Lung (tissue), 12 donors: ENCODE data around the gene DUSP10. TPM values are rescaled to one million over a fixed set of nuclear protein-coding genes. Genes with fewer than 3 reads are reported as not detected.

ENCODE experiments used
- ATAC-seq: fragments of 200-7000 bp; cut with Tn5 transposase; one replicate; pipeline ENCODE4 v1.9.1; 2020; ENCODE audit warnings: moderate number of reproducible peaks; ENCODE audit not compliant: insufficient read depth, low FRiP score
- DNase-seq, 3 donors: peaks; one replicate each; pipeline ENCODE4 v3.0.0-alpha.2; 2013 to 2017
- H3K27ac ChIP-seq, 2 donors: one replicate each; pipeline ENCODE4 v1.5.1; 2013; ENCODE audit warnings: mild to moderate bottlenecking in 2 of 2, moderate library complexity in 2 of 2, control low read depth in 1 of 2, inconsistent platforms in 1 of 2, low read depth in 1 of 2, low read length in 1 of 2
- H3K27me3 ChIP-seq, 3 donors: one replicate each; pipeline ENCODE4 v1.5.1; 2013; ENCODE audit warnings: low read length in 2 of 3; ENCODE audit not compliant: control insufficient read depth in 3 of 3, insufficient read depth in 3 of 3
- H3K36me3 ChIP-seq, 4 donors: one replicate each; pipeline ENCODE4 v1.5.1; 2013; ENCODE audit warnings: low read length in 4 of 4, mild to moderate bottlenecking in 1 of 4, moderate library complexity in 1 of 4; ENCODE audit not compliant: control insufficient read depth in 4 of 4, insufficient read depth in 4 of 4
- H3K4me1 ChIP-seq, 5 donors: one replicate each; pipeline ENCODE4 v1.5.1; 2013; ENCODE audit warnings: low read length in 5 of 5, mild to moderate bottlenecking in 2 of 5, moderate library complexity in 1 of 5; ENCODE audit not compliant: control insufficient read depth in 5 of 5, insufficient read depth in 5 of 5
- H3K4me3 ChIP-seq: one replicate; pipeline ENCODE4 v1.5.1; 2013; ENCODE audit warnings: mild to moderate bottlenecking, control low read depth, moderate library complexity
- H3K9ac ChIP-seq, 2 donors: one replicate each; pipeline ENCODE4 v1.5.1; 2013; ENCODE audit warnings: low read length in 2 of 2, control low read depth in 1 of 2; ENCODE audit not compliant: insufficient read depth in 1 of 2
- H3K9me3 ChIP-seq, 4 donors: one replicate each; pipeline ENCODE4 v1.5.1; 2013; ENCODE audit warnings: low read length in 3 of 4, mild to moderate bottlenecking in 1 of 4, moderate library complexity in 1 of 4; ENCODE audit not compliant: control insufficient read depth in 4 of 4, insufficient read depth in 3 of 4
- WGBS, 2 donors: extraction: QIAGEN DNeasy Blood & Tissue Kit; methylation state at CpG; one replicate each; pipeline ENCODE4 v1.1.7; 2013; 5-methylcytosine and 5-hydroxymethylcytosine counted together
- polyA plus RNA-seq, 2 donors: library from polyadenylated mRNA; stranded (reverse); fragments of 200-250 nt; gene quantifications; one replicate each; pipeline ENCODE4 v1.2.1, GENCODE V29; 2013
- total RNA-seq, 2 donors: library from RNA; depleted of rRNA in 1 of 2; stranded (reverse); fragments of >200 nt in 1 of 2; gene quantifications; one replicate each; pipeline ENCODE4 v1.2.1, GENCODE V29; 2014 to 2021
- TF ChIP-seq, protein P1 (sequence below): IDR thresholded peaks from 2 replicates; pipeline ENCODE4 v1.5.1; 2012; ENCODE audit warnings: mild to moderate bottlenecking; ENCODE audit errors: control extremely low read depth, extremely low read depth
- donor health status: control.
- donor health status: control.
- donor health status: Bipolar disorder and iron deficiency.
- donor health status: healthy.
- donor health status: DM: yes; HTN: yes; CAD: no.

The DUSP10 gene
- total and polyA plus RNA-seq, 4 donors = 5.3 to 17.2 (median 11.5) TPM

DNA sequence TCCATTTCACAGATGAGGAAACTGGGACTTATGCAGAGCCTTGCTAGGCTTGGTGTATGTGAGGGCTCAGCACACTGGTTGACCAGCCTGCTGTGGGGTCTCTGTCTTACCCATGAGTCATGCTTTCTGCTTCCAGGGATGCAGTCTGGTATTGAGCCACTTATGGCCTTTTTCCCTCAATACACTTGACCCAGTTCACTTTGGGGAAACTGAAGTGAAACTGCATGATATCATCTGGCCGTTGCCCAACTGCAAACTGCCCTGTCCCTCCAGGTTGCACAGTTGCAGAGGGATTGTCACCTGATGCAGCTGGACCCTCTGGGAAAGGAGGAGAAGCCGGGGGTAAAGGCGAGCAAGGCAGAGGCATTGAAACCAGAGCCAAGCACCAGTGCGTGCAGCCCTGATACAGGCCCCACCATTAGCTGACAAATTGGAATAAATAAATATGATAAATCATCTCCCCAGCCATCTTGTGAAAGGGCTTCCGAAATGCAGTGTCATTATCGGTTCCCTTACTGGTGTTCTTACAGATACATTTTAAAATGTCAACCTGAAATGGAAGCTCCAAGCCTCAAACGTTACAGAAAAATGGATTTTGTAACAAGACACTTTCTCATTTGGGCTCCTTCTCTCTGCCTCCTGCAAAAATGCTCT, 39.3 kb upstream of the DUSP10 start:
- Histone ChIP-seq H3K4me3 (no peak overlapping the region), H3K27ac (no peak overlapping the region), H3K9ac (no peak overlapping the region), H3K36me3 (no peaks in the 10 kb centered on the region), H3K27me3 (no peaks in the 10 kb centered on the region), H3K9me3 (no peaks in the 10 kb centered on the region), H3K4me1 (peaks cover 0 to 4% (median 0%) of the 10 kb centered on the region in 5 donors)
- 64 to 74% methylated on average over 7 of the region's 7 CpGs for WGBS, 2 donors
- ATAC-seq (peak; percentile 29), DNase-seq (no peak)
- TF ChIP-seq, protein P1, sequence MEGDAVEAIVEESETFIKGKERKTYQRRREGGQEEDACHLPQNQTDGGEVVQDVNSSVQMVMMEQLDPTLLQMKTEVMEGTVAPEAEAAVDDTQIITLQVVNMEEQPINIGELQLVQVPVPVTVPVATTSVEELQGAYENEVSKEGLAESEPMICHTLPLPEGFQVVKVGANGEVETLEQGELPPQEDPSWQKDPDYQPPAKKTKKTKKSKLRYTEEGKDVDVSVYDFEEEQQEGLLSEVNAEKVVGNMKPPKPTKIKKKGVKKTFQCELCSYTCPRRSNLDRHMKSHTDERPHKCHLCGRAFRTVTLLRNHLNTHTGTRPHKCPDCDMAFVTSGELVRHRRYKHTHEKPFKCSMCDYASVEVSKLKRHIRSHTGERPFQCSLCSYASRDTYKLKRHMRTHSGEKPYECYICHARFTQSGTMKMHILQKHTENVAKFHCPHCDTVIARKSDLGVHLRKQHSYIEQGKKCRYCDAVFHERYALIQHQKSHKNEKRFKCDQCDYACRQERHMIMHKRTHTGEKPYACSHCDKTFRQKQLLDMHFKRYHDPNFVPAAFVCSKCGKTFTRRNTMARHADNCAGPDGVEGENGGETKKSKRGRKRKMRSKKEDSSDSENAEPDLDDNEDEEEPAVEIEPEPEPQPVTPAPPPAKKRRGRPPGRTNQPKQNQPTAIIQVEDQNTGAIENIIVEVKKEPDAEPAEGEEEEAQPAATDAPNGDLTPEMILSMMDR = no peak

DNA sequence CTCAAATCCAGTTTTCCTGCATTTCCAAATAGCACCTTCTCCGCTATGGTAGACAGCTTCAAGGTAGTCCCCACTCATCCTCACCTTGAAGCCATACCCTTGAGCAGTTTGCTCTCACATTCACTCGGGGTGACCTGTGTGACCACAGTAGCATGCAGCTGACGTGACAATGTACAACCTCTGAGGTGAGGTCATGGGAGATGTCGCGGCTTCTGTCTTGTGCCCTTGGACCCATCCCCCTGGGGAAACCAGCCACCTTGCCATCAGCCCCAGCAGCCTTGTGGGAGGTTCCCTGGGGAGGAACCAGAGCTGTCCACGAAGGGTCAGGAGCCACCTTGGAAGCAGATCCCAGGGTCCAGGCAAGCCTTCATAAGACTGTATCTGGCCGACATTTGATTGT, 38.3 kb upstream of the DUSP10 start:
- Histone ChIP-seq H3K4me1 (peaks cover 0 to 4% (median 0%) of the 10 kb centered on the region in 5 donors), H3K9me3 (no peaks in the 10 kb centered on the region), H3K27ac (no peak overlapping the region), H3K9ac (no peak overlapping the region), H3K36me3 (no peaks in the 10 kb centered on the region), H3K4me3 (no peak overlapping the region), H3K27me3 (no peaks in the 10 kb centered on the region)
- TF ChIP-seq, protein P1 = no peak
- no peak for ATAC-seq
- DNase-seq = no peak
- 81 to 96% methylated on average over 7 of the region's 7 CpGs for WGBS, 2 donors

DNA sequence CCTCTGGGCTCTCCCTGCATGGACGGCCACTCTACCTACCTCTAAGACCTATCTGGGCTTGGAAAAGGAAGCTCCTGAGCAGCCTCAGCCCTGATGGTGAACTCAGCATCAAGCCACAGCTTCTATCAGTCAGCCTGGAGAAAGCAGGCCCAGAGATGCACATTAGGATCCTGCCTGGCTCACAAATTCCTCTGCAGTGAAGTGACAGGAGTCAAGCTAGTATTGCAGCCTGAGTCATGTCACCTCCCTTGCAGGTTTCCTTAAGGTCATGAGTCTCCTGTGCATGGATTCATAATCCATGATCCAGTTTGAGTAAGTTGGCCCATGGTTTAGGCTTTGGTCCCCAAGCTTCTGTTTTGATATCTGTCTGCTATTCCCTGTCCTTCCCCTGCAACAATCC, 37.9 kb upstream of the DUSP10 start:
- Histone ChIP-seq H3K4me1 (peaks cover 0 to 4% (median 0%) of the 10 kb centered on the region in 5 donors), H3K36me3 (no peaks in the 10 kb centered on the region), H3K4me3 (no peak overlapping the region), H3K27me3 (no peaks in the 10 kb centered on the region), H3K9ac (no peak overlapping the region), H3K27ac (no peak overlapping the region), H3K9me3 (no peaks in the 10 kb centered on the region)
- 94 to 96% methylated on average over 1 of the region's 1 CpG for WGBS, 2 donors
- DNase-seq (no peak), ATAC-seq (no peak)
- TF ChIP-seq, protein P1 = no peak
